Naive thymus-derived CD4-positive, alpha-beta T cell (primary cell): ENCODE data around the gene OR52H1. TPM values are rescaled to one million over a fixed set of nuclear protein-coding genes. Genes with fewer than 3 reads are reported as not detected.

Experiments
- ATAC-seq: fragments of 150-1000 bp; cut with Tn5 transposase; 2 replicates; pipeline ENCODE4 v1.10.0; 2021; ENCODE audit warnings: mild to moderate bottlenecking, moderate library complexity
- CTCF ChIA-PET: fragments of 350-600 bp; sonication (Branson Sonifier 250); formaldehyde crosslinking; loops from one replicate; lab custom pipeline; 2021; ENCODE audit warnings: antibody characterized with exemption; lab: Charles Lee
- POLR2A ChIA-PET: fragments of 350-600 bp; sonication (Branson Sonifier 250); formaldehyde crosslinking; loops from one replicate; lab custom pipeline; 2021; ENCODE audit warnings: antibody characterized with exemption, inconsistent platforms; lab: Charles Lee
- DNase-seq, 9 donors: peaks; one replicate each; pipeline versions ENCODE4 v3.0.0 to v3.0.0-alpha.2; 2020 to 2022; ENCODE audit warnings: mixed read lengths in 1 of 9
- H3K27ac ChIP-seq: one replicate; pipeline ENCODE4 v1.7.0; 2013; ENCODE audit warnings: mild to moderate bottlenecking, low read depth, low read length, moderate library complexity
- H3K27me3 ChIP-seq, 2 donors: one replicate each; pipeline ENCODE4 v1.7.0; 2013; ENCODE audit warnings: low read length in 2 of 2, mild to moderate bottlenecking in 2 of 2, moderate library complexity in 2 of 2; ENCODE audit not compliant: control insufficient read depth in 2 of 2, insufficient read depth in 2 of 2
- H3K36me3 ChIP-seq, 3 experiments: 1 replicate in 2 of 3; 2 replicates in 1 of 3; pipeline ENCODE4 v1.7.0; 2013; ENCODE audit warnings: low read length in 3 of 3, mild to moderate bottlenecking in 3 of 3, moderate library complexity in 1 of 3; ENCODE audit not compliant: insufficient read depth in 3 of 3, control insufficient read depth in 2 of 3
- H3K4me1 ChIP-seq, 2 donors: one replicate each; pipeline ENCODE4 v1.7.0; 2013; ENCODE audit warnings: low read length in 2 of 2, mild to moderate bottlenecking in 2 of 2, moderate library complexity in 1 of 2; ENCODE audit not compliant: control insufficient read depth in 2 of 2, insufficient read depth in 2 of 2
- H3K4me3 ChIP-seq: 2 replicates; pipeline ENCODE4 v1.7.0; 2013; ENCODE audit warnings: mild to moderate bottlenecking, low read length
- H3K9me3 ChIP-seq, 3 experiments: 1 replicate in 2 of 3; 2 replicates in 1 of 3; pipeline ENCODE4 v1.7.0; 2013; ENCODE audit warnings: low read length in 3 of 3; ENCODE audit not compliant: control insufficient read depth in 2 of 3
- H3K27ac Mint-ChIP-seq, 9 donors: one replicate each; pipeline ENCODE4 v1.8.0; 2020 to 2022; ENCODE audit warnings: mixed read lengths in 9 of 9, mild to moderate bottlenecking in 8 of 9, moderate library complexity in 5 of 9, inconsistent platforms in 2 of 9
- H3K27me3 Mint-ChIP-seq, 5 donors: one replicate each; pipeline ENCODE4 v1.8.0; 2021 to 2022; ENCODE audit warnings: mixed read lengths in 5 of 5, mild to moderate bottlenecking in 1 of 5
- H3K36me3 Mint-ChIP-seq, 5 donors: one replicate each; pipeline ENCODE4 v1.8.0; 2020 to 2022; ENCODE audit warnings: mixed read lengths in 5 of 5, mild to moderate bottlenecking in 3 of 5, inconsistent platforms in 1 of 5
- H3K4me1 Mint-ChIP-seq, 7 donors: one replicate each; pipeline ENCODE4 v1.8.0; 2020 to 2022; ENCODE audit warnings: mixed read lengths in 7 of 7, mild to moderate bottlenecking in 3 of 7, inconsistent platforms in 1 of 7
- H3K4me3 Mint-ChIP-seq, 10 donors: one replicate each; pipeline ENCODE4 v1.8.0; 2020 to 2022; ENCODE audit warnings: mild to moderate bottlenecking in 10 of 10, mixed read lengths in 10 of 10, moderate library complexity in 6 of 10, inconsistent platforms in 2 of 10
- H3K9me3 Mint-ChIP-seq, 11 donors: one replicate each; pipeline ENCODE4 v1.8.0; 2020 to 2022; ENCODE audit warnings: mixed read lengths in 11 of 11, mild to moderate bottlenecking in 4 of 11, inconsistent platforms in 1 of 11, moderate library complexity in 1 of 11
- intact Hi-C, 2 donors: fragments of 100-400 bp; cut with micrococcal nuclease; formaldehyde crosslinking; loops; one replicate each; pipeline ENCODE4 v1.15.1; 2023
- polyA plus RNA-seq, 2 donors: library from polyadenylated mRNA; unstranded; fragments of 300-500 nt; fragmentation: Illumina TruSeq; gene quantifications; one replicate each; pipeline ENCODE4 v1.2.3, GENCODE V29; 2021
- total RNA-seq, 6 experiments: library from RNA in 5 of 6; stranded (reverse) in 5 of 6; gene quantifications; 1 replicate in 5 of 6; 2 replicates in 1 of 6; pipeline ENCODE4 v1.2.3 and lab custom pipeline; 2021 to 2026

OR52H1 gene
- total and polyA plus RNA-seq, 7 experiments from 2014 or later, result 0.32 to 0.49 (median 0.48) TPM; not detected in 4

DNA sequence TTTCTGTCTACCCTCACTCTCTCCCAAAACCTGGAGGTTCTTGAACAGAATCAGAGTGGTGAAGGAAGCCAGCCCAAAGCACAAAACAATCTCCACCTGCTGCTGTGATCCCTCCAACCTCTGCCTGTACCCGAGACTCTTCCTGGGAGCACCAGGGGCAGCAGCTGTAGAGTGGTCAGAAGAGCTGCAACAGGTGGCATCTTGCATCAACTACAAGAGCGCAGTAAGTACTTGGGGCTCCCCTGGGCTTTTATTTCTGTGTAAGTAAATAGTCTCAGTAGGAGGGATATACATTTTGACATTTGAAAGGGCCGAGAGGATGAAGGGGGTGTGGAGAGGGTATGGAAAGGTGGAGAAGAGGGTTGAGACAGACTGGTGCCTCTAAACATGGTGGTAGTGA is 23.6 kb downstream of the OR52H1 start:
- CTCF ChIA-PET, result no interaction called here
- no peak for DNase-seq
- H3K27ac Mint-ChIP-seq, result no peak overlapping the region

DNA sequence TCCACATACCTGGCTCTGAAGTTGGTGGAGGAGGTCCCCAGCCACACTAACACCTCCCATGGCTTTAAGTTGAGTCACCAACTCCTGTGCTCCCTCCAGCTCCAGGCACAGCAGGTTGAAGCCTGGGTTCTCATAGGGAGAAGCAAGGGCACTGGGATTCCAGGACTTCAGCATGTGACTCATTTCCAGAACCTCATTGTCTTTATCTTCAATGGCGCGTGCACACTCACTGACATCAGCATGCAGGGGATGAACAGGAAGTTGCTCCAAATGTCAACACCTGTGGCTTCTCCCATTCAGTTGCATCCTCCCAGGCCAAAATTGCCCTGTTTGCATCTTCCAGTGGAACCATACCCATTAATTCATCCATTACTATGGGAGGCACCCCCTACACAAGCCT is 26.0 kb downstream of the OR52H1 start:
- intact Hi-C loops, result no loop called here
- peaks cover 0 to 5% (median 0%) of the 10 kb centered on the region in 7 donors for H3K4me1 Mint-ChIP-seq
- H3K4me3 ChIP-seq, result no peak overlapping the region
- no peaks in the 10 kb centered on the region for H3K27me3 ChIP-seq
- no peak overlapping the region for H3K27ac Mint-ChIP-seq
- H3K36me3 Mint-ChIP-seq, result peaks cover 0 to 6% (median 0%) of the 10 kb centered on the region in 5 donors
- ChIA-PET CTCF (no interaction called here), POLR2A (no interaction called here)
- H3K36me3 ChIP-seq, result no peaks in the 10 kb centered on the region
- H3K4me1 ChIP-seq, result no peaks in the 10 kb centered on the region
- no peaks in the 10 kb centered on the region for H3K27me3 Mint-ChIP-seq
- ATAC-seq, result no peak
- no peaks in the 10 kb centered on the region for H3K9me3 ChIP-seq
- H3K4me3 Mint-ChIP-seq, result no peak overlapping the region
- DNase-seq, result no peak
- H3K27ac ChIP-seq, result no peak overlapping the region
- no peaks in the 10 kb centered on the region for H3K9me3 Mint-ChIP-seq

More for the DNA sequence above, 23.6 kb downstream of the OR52H1 start:
- H3K27me3 Mint-ChIP-seq, result no peaks in the 10 kb centered on the region
- no peak overlapping the region for H3K4me3 Mint-ChIP-seq
- intact Hi-C loops, result no loop called here
- Histone ChIP-seq H3K9me3 (no peaks in the 10 kb centered on the region), H3K27ac (no peak overlapping the region), H3K27me3 (no peaks in the 10 kb centered on the region), H3K36me3 (no peaks in the 10 kb centered on the region), H3K4me3 (no peak overlapping the region), H3K4me1 (no peaks in the 10 kb centered on the region)
- H3K9me3 Mint-ChIP-seq, result no peaks in the 10 kb centered on the region
- no peak for ATAC-seq
- H3K4me1 Mint-ChIP-seq, result peaks cover 0 to 5% (median 0%) of the 10 kb centered on the region in 7 donors
- peaks cover 0 to 6% (median 0%) of the 10 kb centered on the region in 5 donors for H3K36me3 Mint-ChIP-seq
- POLR2A ChIA-PET, result no interaction called here

DNA sequence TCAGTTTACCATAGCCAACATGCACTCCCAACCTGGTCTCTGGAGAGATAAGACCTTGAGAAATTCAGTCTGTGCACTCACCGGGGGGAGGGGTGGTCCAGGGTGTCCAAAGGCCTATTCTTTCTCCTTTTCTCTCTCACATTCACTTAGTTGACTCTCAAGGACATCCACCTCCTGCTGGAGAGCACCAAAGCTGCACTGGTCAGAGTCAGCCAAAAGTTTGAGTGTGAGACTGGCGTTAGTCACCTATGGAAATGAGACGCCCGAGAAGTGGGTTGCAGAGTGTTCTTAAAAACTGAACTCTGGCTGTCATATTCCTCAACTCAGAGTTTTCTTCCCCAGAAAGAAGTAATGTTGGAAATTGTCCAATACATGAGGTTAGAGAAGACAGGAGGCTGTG is 26.8 kb downstream of the OR52H1 start:
- peaks cover 0 to 6% (median 0%) of the 10 kb centered on the region in 5 donors for H3K36me3 Mint-ChIP-seq
- ChIA-PET CTCF (no interaction called here), POLR2A (no interaction called here)

DNA sequence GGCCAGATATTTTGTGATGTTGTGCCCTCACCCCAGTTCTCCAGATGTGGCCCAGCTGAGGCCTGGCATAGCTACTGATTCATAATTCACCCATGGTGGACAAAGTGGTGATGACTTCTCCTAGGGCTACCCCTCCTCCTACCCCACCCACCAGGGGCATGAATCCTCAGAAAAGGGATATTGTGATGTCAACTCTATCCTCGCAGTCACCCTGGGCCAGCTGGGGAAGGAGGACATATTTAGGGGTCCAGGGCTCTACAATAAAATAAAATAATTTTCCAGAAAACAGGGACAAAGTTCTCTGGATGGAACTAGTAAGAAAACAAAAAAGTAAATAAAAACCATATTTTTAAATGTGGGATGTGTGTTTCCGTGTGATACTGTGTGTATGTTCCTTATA is 31.7 kb downstream of the OR52H1 start, which contains the start of gene UBQLNL:
UBQLNL (minus strand) TSS at position 101 of the 400 bp plus-strand sequence. CDS start 258 bp downstream, outside the sequence.
- H3K4me3 ChIP-seq, result no peak within 1 kb of the TSS
- Mint-ChIP-seq H3K4me3 (no peak within 1 kb of the TSS), H3K27me3 (peaks cover 0 to 6% (median 0%) of the 10 kb centered on the region in 5 donors), H3K9me3 (no peaks in the 10 kb centered on the region), H3K36me3 (no peaks in the 10 kb centered on the region), H3K27ac (no peak within 1 kb of the TSS), H3K4me1 (peaks cover 0 to 4% (median 0%) of the 10 kb centered on the region in 7 donors)
- H3K36me3 ChIP-seq, result no peaks in the 10 kb centered on the region
- DNase-seq (no peak), ATAC-seq (no peak)
- no peaks in the 10 kb centered on the region for H3K4me1 ChIP-seq
- ChIA-PET POLR2A (no interaction called here), CTCF (no interaction called here)
- H3K27ac ChIP-seq, result no peak within 1 kb of the TSS
- intact Hi-C loops, result no loop called here
- no peaks in the 10 kb centered on the region for H3K27me3 ChIP-seq
- no peaks in the 10 kb centered on the region for H3K9me3 ChIP-seq

More for the DNA sequence above, 26.8 kb downstream of the OR52H1 start:
- DNase-seq (no peak), ATAC-seq (no peak)
- peaks cover 0 to 5% (median 0%) of the 10 kb centered on the region in 7 donors for H3K4me1 Mint-ChIP-seq
- H3K9me3 Mint-ChIP-seq, result no peaks in the 10 kb centered on the region
- H3K27ac Mint-ChIP-seq, result no peak overlapping the region
- no peaks in the 10 kb centered on the region for H3K27me3 Mint-ChIP-seq
- Histone ChIP-seq H3K36me3 (no peaks in the 10 kb centered on the region), H3K27me3 (no peaks in the 10 kb centered on the region), H3K4me1 (no peaks in the 10 kb centered on the region), H3K4me3 (no peak overlapping the region), H3K9me3 (no peaks in the 10 kb centered on the region), H3K27ac (no peak overlapping the region)
- H3K4me3 Mint-ChIP-seq, result no peak overlapping the region
- intact Hi-C loops, result no loop called here

DNA sequence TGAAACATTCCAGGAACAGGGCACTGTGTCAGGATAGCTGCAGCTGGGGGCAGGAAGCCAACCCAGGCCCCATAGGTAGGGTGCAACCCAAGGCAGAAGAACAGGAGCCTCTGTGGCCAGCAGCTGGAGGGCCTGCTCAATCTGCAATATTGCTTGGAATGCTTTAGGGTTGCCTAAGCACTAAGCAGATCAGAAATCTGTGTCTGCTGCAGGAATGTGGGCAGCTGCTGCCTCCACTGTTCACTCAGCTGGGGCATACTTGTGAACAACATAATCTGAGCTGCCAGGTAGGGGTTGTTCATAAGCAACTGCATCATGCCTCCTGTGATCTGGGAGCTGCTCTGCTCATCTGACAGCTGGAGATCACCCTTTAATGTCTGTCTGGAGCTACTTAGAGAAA is 33.5 kb downstream of the OR52H1 start:
- Histone ChIP-seq H3K27ac (no peak overlapping the region), H3K9me3 (no peaks in the 10 kb centered on the region), H3K27me3 (no peaks in the 10 kb centered on the region), H3K4me3 (no peak overlapping the region), H3K36me3 (no peaks in the 10 kb centered on the region), H3K4me1 (no peaks in the 10 kb centered on the region)
- H3K9me3 Mint-ChIP-seq, result no peaks in the 10 kb centered on the region
- ChIA-PET POLR2A (no interaction called here), CTCF (no interaction called here)
- DNase-seq (no peak), ATAC-seq (no peak)
- no peaks in the 10 kb centered on the region for H3K4me1 Mint-ChIP-seq
- H3K27ac Mint-ChIP-seq, result no peak overlapping the region
- H3K4me3 Mint-ChIP-seq, result no peak overlapping the region
- intact Hi-C loops, result no loop called here
- H3K36me3 Mint-ChIP-seq, result no peaks in the 10 kb centered on the region
- peaks cover 0 to 16% (median 0%) of the 10 kb centered on the region in 5 donors for H3K27me3 Mint-ChIP-seq

DNA sequence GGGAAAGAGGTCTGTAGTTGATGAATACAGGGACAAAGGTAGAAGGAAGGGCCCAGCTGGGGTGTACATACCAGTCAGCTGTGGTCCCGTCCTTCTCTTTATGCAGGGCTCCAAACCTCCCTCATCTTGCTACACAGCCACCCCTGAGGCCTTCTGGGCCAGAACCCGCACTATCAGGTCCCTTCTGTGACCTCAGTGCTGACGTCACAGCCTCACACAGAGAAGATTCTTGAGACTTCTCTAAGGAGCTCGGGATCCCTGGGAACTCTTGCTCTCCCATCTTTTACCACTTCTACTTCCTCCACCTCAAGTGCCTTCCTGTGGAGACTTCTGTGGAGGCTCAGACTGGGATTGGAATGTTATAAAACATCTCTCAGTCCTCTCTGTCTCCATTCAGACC is 38.5 kb downstream of the OR52H1 start, which contains the start of gene UBQLN3:
UBQLN3 (minus strand) TSS at position 155 of the 400 bp plus-strand sequence. CDS start 399 bp downstream, outside the sequence.
- no peaks in the 10 kb centered on the region for H3K36me3 ChIP-seq

DNA sequence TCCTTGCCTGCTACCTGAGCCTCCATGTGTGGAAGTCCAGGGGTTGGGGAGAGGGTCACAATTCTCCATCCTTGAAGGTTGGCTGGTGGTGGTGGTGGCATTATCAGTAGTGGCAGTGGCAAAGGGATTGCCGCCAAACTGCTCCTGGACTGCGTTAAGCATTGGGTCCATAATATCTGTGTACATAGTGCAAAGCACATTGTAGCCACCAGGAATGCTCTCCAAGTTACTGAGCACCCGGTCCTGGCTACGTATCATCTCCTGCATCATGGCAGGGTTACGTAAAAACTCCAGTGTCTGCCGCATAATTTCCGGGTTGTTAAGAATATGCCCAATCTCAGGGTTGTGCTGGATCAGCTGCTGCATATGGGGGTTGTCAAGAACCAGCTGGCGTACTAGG is 39.7 kb downstream of the OR52H1 start:
- Histone ChIP-seq H3K27ac (no peak overlapping the region), H3K27me3 (no peaks in the 10 kb centered on the region), H3K9me3 (no peaks in the 10 kb centered on the region), H3K4me3 (no peak overlapping the region), H3K4me1 (no peaks in the 10 kb centered on the region), H3K36me3 (no peaks in the 10 kb centered on the region)
- Mint-ChIP-seq H3K36me3 (no peaks in the 10 kb centered on the region), H3K27me3 (peaks cover 2 to 16% (median 12%) of the 10 kb centered on the region in 5 donors), H3K9me3 (no peaks in the 10 kb centered on the region), H3K27ac (no peak overlapping the region), H3K4me3 (no peak overlapping the region), H3K4me1 (no peaks in the 10 kb centered on the region)
- DNase-seq, result no peak
- POLR2A ChIA-PET, result no interaction called here
- CTCF ChIA-PET, result no interaction called here
- intact Hi-C loops, result no loop called here
- no peak for ATAC-seq

More for the DNA sequence above, 38.5 kb downstream of the OR52H1 start, which contains the start of gene UBQLN3:
- no peaks in the 10 kb centered on the region for H3K9me3 ChIP-seq
- H3K4me3 Mint-ChIP-seq, result no peak within 1 kb of the TSS
- H3K27ac Mint-ChIP-seq, result no peak within 1 kb of the TSS
- no peak for DNase-seq
- ChIA-PET CTCF (no interaction called here), POLR2A (no interaction called here)
- H3K4me1 ChIP-seq, result no peaks in the 10 kb centered on the region
- H3K36me3 Mint-ChIP-seq, result no peaks in the 10 kb centered on the region
- H3K27me3 ChIP-seq, result no peaks in the 10 kb centered on the region
- intact Hi-C loops, result no loop called here
- no peak within 1 kb of the TSS for H3K4me3 ChIP-seq
- H3K27ac ChIP-seq, result no peak within 1 kb of the TSS
- H3K27me3 Mint-ChIP-seq, result peaks cover 2 to 16% (median 10%) of the 10 kb centered on the region in 5 donors
- no peaks in the 10 kb centered on the region for H3K9me3 Mint-ChIP-seq
- H3K4me1 Mint-ChIP-seq, result no peaks in the 10 kb centered on the region
- ATAC-seq, result no peak
